Uterus (tissue), 4 donors: ENCODE results near the gene DCX. TPM values are rescaled to one million over a fixed set of nuclear protein-coding genes. Genes with fewer than 3 reads are reported as not detected.

Experiments
- DNase-seq, 2 donors: peaks; one replicate each; pipeline ENCODE4 v3.0.0-alpha.2; 2019 to 2020
- H3K27ac ChIP-seq, 2 donors: fragments of 200-600 bp; sonication (generic); 1 replicate in 1 of 2; 2 replicates in 1 of 2; pipeline ENCODE4 v1.5.1; 2016 to 2018
- H3K27me3 ChIP-seq, 2 donors: fragments of 200-600 bp; sonication (generic); one replicate each; pipeline ENCODE4 v1.5.1; 2018 to 2019; ENCODE audit warnings: control low read depth in 1 of 2
- H3K36me3 ChIP-seq, 2 donors: fragments of 200-600 bp; sonication (generic); one replicate each; pipeline ENCODE4 v1.5.1; 2019; ENCODE audit warnings: control low read depth in 1 of 2
- H3K4me1 ChIP-seq, 2 donors: fragments of 200-600 bp; sonication (generic); one replicate each; pipeline ENCODE4 v1.5.1; 2018 to 2019; ENCODE audit warnings: control low read depth in 1 of 2
- H3K4me3 ChIP-seq, 2 donors: fragments of 200-600 bp; sonication (generic); 1 replicate in 1 of 2; 2 replicates in 1 of 2; pipeline ENCODE4 v1.5.1; 2018 to 2019; ENCODE audit warnings: mild to moderate bottlenecking in 1 of 2
- H3K9me3 ChIP-seq, 2 donors: fragments of 200-600 bp; sonication (generic); one replicate each; pipeline ENCODE4 v1.5.1; 2019; ENCODE audit warnings: control low read depth in 1 of 2
- POLR2A ChIP-seq, 2 donors: fragments of 450-650 bp; IDR thresholded peaks; one replicate each; pipeline ENCODE4 v1.6.1; 2016; ENCODE audit warnings: antibody characterized with exemption in 2 of 2, mild to moderate bottlenecking in 1 of 2, moderate library complexity in 1 of 2
- intact Hi-C: fragments of 100-400 bp; cut with DNase I; formaldehyde crosslinking; loops from one replicate; pipeline ENCODE4 v1.15.1; 2023; ENCODE audit warnings: low total_unique reads
- total RNA-seq, 4 donors: library from RNA; depleted of rRNA in 3 of 4; stranded (reverse); fragments of >200 nt in 3 of 4; gene quantifications; one replicate each; pipeline versions ENCODE4 v1.1.0 to v1.2.4, GENCODE V29; 2014 to 2023
- TF ChIP-seq, protein P1 (sequence below), 4 experiments: fragments of 200-600 bp in 2 of 4; fragments of 450-650 bp in 2 of 4; sonication (generic) in 2 of 4; IDR thresholded peaks; one replicate each; pipeline ENCODE4 v1.5.1; 2016 to 2019; ENCODE audit warnings: antibody characterized with exemption in 4 of 4, mild to moderate bottlenecking in 2 of 4, moderate library complexity in 1 of 4
- donor health status: DM: yes; HTN: yes; CAD: no.

The DCX gene
- total RNA-seq, 4 donors from 2014 or later = 2.0 to 5.5 TPM; not detected in 2

- no peaks in the 10 kb centered on the region for H3K9me3 ChIP-seq
- H3K4me1 ChIP-seq = no peaks in the 10 kb centered on the region
- intact Hi-C loops = no loop called here
- no peak overlapping the region for H3K27ac ChIP-seq
- peaks cover 0 to 10% of the 10 kb centered on the region in 2 donors for H3K27me3 ChIP-seq
- no peak overlapping the region for H3K4me3 ChIP-seq
- no peaks in the 10 kb centered on the region for H3K36me3 ChIP-seq
- TF ChIP-seq, protein P1, sequence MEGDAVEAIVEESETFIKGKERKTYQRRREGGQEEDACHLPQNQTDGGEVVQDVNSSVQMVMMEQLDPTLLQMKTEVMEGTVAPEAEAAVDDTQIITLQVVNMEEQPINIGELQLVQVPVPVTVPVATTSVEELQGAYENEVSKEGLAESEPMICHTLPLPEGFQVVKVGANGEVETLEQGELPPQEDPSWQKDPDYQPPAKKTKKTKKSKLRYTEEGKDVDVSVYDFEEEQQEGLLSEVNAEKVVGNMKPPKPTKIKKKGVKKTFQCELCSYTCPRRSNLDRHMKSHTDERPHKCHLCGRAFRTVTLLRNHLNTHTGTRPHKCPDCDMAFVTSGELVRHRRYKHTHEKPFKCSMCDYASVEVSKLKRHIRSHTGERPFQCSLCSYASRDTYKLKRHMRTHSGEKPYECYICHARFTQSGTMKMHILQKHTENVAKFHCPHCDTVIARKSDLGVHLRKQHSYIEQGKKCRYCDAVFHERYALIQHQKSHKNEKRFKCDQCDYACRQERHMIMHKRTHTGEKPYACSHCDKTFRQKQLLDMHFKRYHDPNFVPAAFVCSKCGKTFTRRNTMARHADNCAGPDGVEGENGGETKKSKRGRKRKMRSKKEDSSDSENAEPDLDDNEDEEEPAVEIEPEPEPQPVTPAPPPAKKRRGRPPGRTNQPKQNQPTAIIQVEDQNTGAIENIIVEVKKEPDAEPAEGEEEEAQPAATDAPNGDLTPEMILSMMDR (IDR thresholded peaks at IDR 0.05) = no peak
- no peak for TF ChIP-seq POLR2A (IDR thresholded peaks at IDR 0.05)
- DNase-seq = no peak
These were observed 149.9 kb downstream of the DCX start for GRCh38 chrX:111262086-111262485.

GRCh38 chrX:111260451-111260850 lies 151.5 kb downstream of the DCX start:
- DNase-seq = no peak
- Histone ChIP-seq H3K9me3 (no peaks in the 10 kb centered on the region), H3K27me3 (peaks cover 0 to 13% of the 10 kb centered on the region in 2 donors), H3K27ac (no peak overlapping the region), H3K4me1 (no peaks in the 10 kb centered on the region), H3K4me3 (no peak overlapping the region), H3K36me3 (no peaks in the 10 kb centered on the region)
- intact Hi-C loops = no loop called here
- no peak for TF ChIP-seq POLR2A (IDR thresholded peaks at IDR 0.05)
- TF ChIP-seq, protein P1 (IDR thresholded peaks at IDR 0.05) = no peak

DNA sequence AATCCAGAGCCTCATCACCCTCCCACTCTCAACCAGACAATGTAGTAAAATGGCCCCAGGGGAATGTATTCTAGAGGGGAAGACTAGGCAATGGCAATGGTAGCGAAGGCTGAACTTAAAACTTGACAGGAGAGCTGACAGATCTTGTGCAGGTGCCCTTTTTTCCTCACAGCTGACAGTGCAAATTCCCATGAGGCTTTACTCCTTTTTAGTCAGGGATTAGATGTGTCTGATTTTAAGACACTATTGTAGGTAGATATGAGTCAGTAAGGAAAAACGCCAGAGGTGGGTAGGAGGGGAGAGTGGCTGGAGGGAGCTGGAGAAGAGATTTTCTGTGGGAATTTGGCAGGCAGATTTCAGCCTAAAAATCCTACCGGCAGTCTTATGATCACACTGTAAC lies 152.4 kb downstream of the DCX start:
- no peaks in the 10 kb centered on the region for H3K36me3 ChIP-seq
- H3K4me1 ChIP-seq = no peaks in the 10 kb centered on the region
- H3K27me3 ChIP-seq = peaks cover 0 to 6% of the 10 kb centered on the region in 2 donors
- H3K4me3 ChIP-seq = no peak overlapping the region
- no peak for DNase-seq
- H3K27ac ChIP-seq = no peak overlapping the region
- intact Hi-C loops = no loop called here
- H3K9me3 ChIP-seq = no peaks in the 10 kb centered on the region
- TF ChIP-seq POLR2A (IDR thresholded peaks at IDR 0.05) = no peak
- TF ChIP-seq, protein P1 (IDR thresholded peaks at IDR 0.05) = no peak

DNA sequence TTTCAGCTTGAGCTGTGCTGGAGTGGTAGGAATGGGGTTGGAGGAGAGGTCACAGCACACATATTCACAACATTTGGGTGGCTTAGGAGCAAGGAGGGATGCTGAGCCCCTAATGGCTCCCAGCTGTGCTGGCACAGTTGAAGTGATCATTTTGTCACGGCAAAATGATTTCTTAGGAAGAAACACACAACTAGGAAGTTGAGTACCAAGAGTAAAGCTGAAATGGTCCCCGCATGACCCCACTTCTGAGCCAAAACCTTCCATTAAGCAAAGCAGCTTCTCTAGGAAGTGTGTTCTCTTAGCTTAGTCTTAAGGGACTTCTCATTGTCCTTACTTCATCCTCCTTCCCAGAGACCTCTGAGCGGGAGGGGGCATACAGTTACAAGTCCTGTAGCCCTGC lies 154.3 kb downstream of the DCX start:
- Histone ChIP-seq H3K27me3 (peaks cover 0 to 14% of the 10 kb centered on the region in 2 donors), H3K9me3 (no peaks in the 10 kb centered on the region), H3K4me1 (no peaks in the 10 kb centered on the region), H3K36me3 (no peaks in the 10 kb centered on the region), H3K4me3 (no peak overlapping the region), H3K27ac (no peak overlapping the region)
- TF ChIP-seq, protein P1 (IDR thresholded peaks at IDR 0.05) = no peak
- TF ChIP-seq POLR2A (IDR thresholded peaks at IDR 0.05) = no peak
- intact Hi-C loops = no loop called here
- no peak for DNase-seq

GRCh38 chrX:111254896-111255693 lies 156.9 kb downstream of the DCX start:
- TF ChIP-seq POLR2A (IDR thresholded peaks at IDR 0.05) = no peak
- TF ChIP-seq, protein P1 (IDR thresholded peaks at IDR 0.05) = no peak

More at GRCh38 chrX:111254896-111255693, 156.9 kb downstream of the DCX start:
- Histone ChIP-seq H3K4me1 (no peaks in the 10 kb centered on the region), H3K27me3 (peaks cover 0 to 14% of the 10 kb centered on the region in 2 donors), H3K36me3 (no peaks in the 10 kb centered on the region), H3K9me3 (no peaks in the 10 kb centered on the region), H3K27ac (no peak overlapping the region), H3K4me3 (no peak overlapping the region)
- intact Hi-C loops = no loop called here
- DNase-seq = no peak
